ENCODE data around the gene LMNB1. TPM values are rescaled to one million over a fixed set of nuclear protein-coding genes. Genes with fewer than 3 reads are reported as not detected.

LMNB1 gene
- total RNA-seq, 1 experiment from 2014 or later = 211 TPM

- Histone ChIP-seq H3K4me1 (ENCODE audit: insufficient read depth, low read length) (no peaks in the 10 kb centered on the region; the same call in 1 of the 2 replicates), H3T11ph (ENCODE audit: low read length) (no peak overlapping the region), H2BK15ac (ENCODE audit: low read depth, low read length) (no peak overlapping the region), H3K4ac (ENCODE audit: low read depth, low read length) (no peak overlapping the region), H4K20me1 (ENCODE audit: control insufficient read depth, insufficient read depth, insufficient read length) (no peaks in the 10 kb centered on the region), H3K9ac (ENCODE audit: extremely low read depth, insufficient read length, low read length) (no peak overlapping the region), H3K23me2 (ENCODE audit: insufficient read length, low read depth, low read length, poor library complexity, severe bottlenecking) (no peaks in the 10 kb centered on the region), H3K14ac (ENCODE audit: insufficient read depth, low read length) (no peak overlapping the region), H3K27me3 (ENCODE audit: insufficient read depth, low read length) (no peaks in the 10 kb centered on the region), H3K79me1 (ENCODE audit: insufficient read depth, low read depth, low read length, poor library complexity, severe bottlenecking) (no peaks in the 10 kb centered on the region), H2BK20ac (ENCODE audit: low read depth, low read length, poor library complexity, severe bottlenecking) (no peak overlapping the region), H2BK12ac (ENCODE audit: insufficient read length, low read depth, low read length) (no peak overlapping the region), H2BK120ac (ENCODE audit: low read depth, low read length, poor library complexity, severe bottlenecking) (no peak overlapping the region), H4K91ac (ENCODE audit: insufficient read length, low read depth, low read length) (no peak overlapping the region), H3K56ac (ENCODE audit: insufficient read length, low read depth, low read length) (no peak overlapping the region), H3K18ac (ENCODE audit: insufficient read length, low read depth, low read length) (no peak overlapping the region), H2AFZ (ENCODE audit: low read length) (no peak overlapping the region), H4K8ac (replicated peaks; ENCODE audit: insufficient read length, low read depth, low read length) (no peak overlapping the region), H4K5ac (ENCODE audit: insufficient read length, low read depth, low read length) (no peak overlapping the region), H2BK5ac (ENCODE audit: insufficient read length, low read length) (no peak overlapping the region), H3K27ac (ENCODE audit: insufficient read length, low read depth, low read length) (no peak overlapping the region), H2AK5ac (ENCODE audit: insufficient read length, low read length) (no peak overlapping the region), H3K9me3 (ENCODE audit: control insufficient read depth, low read depth, low read length) (no peaks in the 10 kb centered on the region), H3K4me2 (ENCODE audit: insufficient read depth, insufficient read length, low read length) (no peak overlapping the region), H3K79me2 (ENCODE audit: insufficient read depth, low read length) (no peaks in the 10 kb centered on the region), H3K23ac (ENCODE audit: insufficient read length, low read depth, low read length) (no peak overlapping the region)
- Mint-ChIP-seq H3K4me3 (no peak overlapping the region), H3K9me3 (no peaks in the 10 kb centered on the region; a peak in 1 of 5 replicates), H3K27me3 (ENCODE audit: low read depth) (no peaks in the 10 kb centered on the region), H3K36me3 (ENCODE audit: insufficient read depth in 1 of 3, low read depth in 3 of 3) (no peaks in the 10 kb centered on the region), H3K27ac (no peak overlapping the region), H3K4me1 (peaks cover 9 to 15% of the 10 kb centered on the region in 2 experiments)
- WGBS (ENCODE audit: extremely low coverage, insufficient read length, low lambda C conversion rate) = no CpG with 5 or more reads among the region's 4 CpGs
- TF ChIP-seq CTCF (conservative IDR thresholded peaks at IDR 0.05) = no peak
- no peak for DNase-seq
These were observed 22.3 kb upstream of the LMNB1 start for GRCh38 chr5:126754609-126755008.

Data from H9 (cell line).